DMS79 treated with DMSO at 0.1 percent for 48 hours (cell line): ENCODE results near the gene MCU.

Experiments
- DNase-seq: peaks from one replicate; lab custom pipeline; 2025; lab: John Stamatoyannopoulos, UW

The MCU gene

DNA sequence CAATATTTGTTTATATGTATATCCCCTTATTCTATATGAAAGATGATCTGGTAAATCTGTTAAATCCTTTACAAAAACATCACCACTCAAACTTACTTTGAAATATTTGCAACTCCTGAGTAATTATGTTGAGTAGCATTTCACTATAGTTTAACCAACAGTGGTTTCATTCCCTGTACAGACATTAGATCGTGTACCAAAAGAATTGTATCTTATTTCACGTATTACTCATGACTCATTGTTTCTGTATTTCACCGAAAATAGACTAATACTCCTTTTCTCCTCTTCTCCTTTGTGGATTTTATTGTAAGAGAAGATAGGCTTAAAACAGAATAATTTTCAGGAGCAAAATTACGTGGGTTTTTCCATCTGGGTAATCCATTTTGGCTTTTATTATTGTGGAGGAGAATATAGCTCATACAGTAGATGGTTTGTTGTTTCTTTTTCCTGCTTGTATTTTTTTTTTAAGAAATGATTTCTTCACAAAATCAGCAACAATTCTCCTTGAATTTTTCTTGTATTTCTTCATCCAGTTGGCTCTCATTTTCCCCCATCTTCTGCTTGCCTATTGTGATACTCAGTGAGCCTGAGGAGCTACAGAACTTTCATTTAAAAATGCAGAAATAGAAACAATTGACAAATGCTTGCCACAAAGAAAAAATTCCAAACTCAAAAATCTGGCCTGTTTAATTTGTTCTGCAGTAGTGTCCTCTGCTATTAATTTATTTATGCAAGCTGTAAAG is 111.0 kb downstream of the MCU start:
- DNase-seq = no peak

- peak; percentile 27 for DNase-seq
Observed at GRCh38 chr10:72808001-72808400, 116.1 kb downstream of the MCU start.

- no peak for DNase-seq
Observed at GRCh38 chr10:72809006-72809405, 117.1 kb downstream of the MCU start.

GRCh38 chr10:72810976-72811375 is 119.0 kb downstream of the MCU start:
- no peak for DNase-seq

DNA sequence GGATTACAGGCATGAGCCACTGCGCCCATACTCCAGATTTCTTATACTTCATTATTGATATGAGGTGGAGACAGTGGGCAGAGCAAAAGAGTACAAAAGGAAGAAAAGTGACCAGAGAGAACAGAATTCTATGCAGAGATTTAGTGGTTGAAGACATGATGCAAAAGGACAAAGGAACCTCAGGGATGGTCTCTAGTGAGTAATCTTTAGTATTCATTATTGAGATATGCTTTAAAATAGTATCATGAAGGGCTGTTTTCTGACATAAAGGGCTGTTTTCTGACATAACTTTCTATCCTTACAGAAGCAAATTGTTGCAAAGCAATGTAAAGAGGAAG is 120.4 kb downstream of the MCU start:
- no peak for DNase-seq

GRCh38 chr10:72812753-72813430 is 120.9 kb downstream of the MCU start:
- DNase-seq = no peak

GRCh38 chr10:72814099-72814790 is 122.3 kb downstream of the MCU start:
- no peak for DNase-seq

DNA sequence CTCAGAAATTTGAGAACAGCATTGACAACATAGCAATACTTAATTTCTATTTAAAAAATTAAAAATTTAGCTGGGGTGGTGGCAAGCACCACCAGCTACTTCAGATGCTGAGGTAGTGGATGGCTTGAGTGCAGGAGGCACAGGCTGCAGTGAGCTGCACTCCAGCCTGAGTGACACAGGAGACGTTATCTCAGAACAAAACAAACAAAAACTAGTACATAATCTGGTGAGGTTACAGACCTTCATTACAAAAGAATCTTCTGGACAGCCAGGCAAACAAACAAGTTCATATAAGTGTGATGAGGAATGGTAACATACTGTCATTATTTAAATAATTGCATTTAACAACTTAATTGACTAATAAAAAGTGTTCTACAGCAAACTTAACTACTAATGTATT is 124.6 kb downstream of the MCU start:
- no peak for DNase-seq

DNA sequence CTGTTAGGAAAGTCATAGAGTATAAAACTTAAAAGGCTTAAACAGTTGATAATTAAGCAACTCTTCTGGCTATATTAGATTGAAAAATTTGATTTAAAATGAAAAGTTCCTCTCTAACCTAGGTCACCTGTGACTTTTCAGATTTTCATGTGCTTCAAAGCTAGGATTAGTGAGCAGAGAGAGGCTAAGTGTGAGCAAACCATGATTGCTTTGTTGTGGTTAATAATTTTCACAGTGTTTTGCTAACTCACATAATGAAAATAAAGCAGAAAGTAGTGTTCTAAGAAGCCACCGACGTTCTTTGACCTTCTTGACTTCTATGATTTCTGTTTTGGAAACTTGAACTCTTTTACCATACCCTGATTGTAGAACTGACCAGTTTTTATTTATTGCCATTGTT is 126.1 kb downstream of the MCU start:
- DNase-seq = no peak

DNA sequence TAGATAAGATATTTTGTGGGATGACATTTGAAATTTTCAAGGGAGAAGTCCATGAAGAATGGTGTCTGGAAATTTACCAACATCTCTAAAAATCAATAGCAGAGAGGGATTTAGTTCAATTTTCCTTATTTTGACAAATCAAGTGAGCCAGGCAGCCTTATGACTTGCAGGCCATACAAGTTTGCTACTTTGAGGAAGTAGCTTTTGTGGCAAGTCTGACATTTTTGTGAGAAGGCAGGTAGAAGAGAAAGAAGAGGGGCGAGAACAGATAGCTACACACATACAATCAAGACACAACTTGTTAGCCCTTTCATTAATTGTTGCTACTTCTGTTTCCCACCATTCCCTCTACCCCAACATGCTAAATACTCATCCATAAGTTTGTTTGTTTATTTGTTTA is 127.1 kb downstream of the MCU start:
- no peak for DNase-seq

GRCh38 chr10:72821606-72822005 is 129.7 kb downstream of the MCU start:
- no peak for DNase-seq

- DNase-seq = no peak
Observed at GRCh38 chr10:72822342-72822986, 130.5 kb downstream of the MCU start.

DNA sequence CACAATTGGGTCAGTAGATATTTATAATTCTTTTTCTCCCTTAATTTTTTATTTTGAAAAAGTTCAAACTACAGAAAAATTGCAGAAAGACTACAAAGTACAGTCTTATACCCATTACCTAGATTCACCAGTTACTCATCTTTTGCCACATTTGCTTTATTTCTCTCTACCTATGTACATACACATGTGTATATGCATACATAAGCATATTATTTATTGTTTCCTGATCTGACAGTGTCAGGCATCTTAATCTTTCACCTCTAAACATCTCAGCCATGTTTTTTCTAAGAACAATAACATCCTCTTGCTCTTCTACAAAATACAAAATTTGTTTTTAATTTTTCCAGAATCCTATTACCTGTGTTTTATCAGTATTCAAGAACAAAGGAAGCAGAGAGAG is 133.2 kb downstream of the MCU start:
- DNase-seq = no peak

GRCh38 chr10:72826346-72826745 is 134.4 kb downstream of the MCU start:
- DNase-seq = no peak

GRCh38 chr10:72828294-72828693 is 136.4 kb downstream of the MCU start:
- no peak for DNase-seq

- no peak for DNase-seq
Observed at GRCh38 chr10:72830625-72831024, 138.7 kb downstream of the MCU start.

DNA sequence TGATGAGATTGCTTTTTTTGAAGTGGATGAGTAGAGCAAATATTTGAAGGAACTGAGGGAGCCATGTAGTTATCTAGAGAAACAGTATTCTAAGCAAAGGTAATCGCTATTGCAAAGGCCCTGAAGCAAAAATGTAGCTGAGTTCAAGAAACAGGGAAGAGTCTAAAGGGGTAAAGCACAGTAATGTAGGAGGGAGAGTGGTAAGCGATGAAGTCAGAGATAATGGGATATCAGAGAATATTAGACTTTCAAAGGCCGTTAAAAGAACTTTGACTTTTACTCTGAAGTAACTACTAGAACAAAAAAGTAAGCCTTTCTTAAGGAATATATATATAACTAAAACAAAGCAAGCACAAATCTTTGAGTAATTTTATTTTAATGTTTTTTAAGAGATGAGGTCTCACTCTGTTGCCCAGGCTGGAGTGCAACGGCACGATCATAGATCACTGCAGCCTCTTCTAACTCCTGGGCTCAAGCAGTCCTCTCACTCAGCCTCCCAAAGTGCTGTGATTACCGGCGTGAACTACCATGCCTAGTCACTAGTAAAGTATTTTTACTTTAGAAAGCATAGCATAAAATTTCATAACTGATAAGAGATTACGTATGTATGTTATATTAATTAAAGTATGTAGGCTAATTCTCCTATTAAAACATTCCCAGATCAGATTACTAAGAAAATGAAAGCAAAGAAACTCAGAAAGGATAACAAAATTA is 139.9 kb downstream of the MCU start:
- no peak for DNase-seq

DNA sequence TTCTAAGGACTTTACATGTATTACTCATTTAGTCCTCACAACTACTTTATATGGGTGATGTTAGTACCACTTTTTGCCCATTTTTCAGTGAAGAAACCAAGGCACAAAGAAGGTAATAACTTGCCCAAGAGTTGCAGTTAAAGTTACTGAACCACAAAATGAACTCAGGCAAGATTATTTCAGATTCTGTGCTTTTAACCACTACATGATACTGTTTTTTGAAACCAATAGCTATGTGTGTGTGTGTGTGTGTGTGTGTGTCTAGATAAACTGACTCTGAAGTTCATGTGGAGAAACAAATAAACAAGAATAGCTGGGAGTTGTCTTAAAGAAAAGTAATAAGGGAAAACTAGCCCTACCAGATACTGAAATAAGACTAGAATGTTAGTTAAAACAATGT is 140.8 kb downstream of the MCU start:
- no peak for DNase-seq

GRCh38 chr10:72834183-72834825 is 142.4 kb downstream of the MCU start:
- peak; percentile 11 for DNase-seq

DNA sequence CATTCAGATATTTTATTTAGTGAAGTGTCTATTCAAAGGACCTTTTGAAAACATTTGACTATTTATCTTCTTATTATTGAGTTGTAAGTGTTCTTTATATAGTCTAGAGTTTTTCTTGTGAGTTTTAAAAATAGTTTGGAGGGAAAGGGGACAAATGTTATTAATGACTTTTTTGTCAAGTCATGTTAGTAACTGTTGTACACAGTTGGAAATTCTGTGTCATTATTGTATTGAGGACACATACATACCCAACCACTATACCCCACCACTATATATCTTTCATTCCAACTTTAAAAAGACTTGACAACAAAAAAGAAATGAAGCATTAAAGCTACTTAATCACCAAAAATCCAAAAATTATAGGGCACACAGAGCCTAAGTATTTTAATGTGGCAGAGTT is 148.4 kb downstream of the MCU start:
- no peak for DNase-seq

DNA sequence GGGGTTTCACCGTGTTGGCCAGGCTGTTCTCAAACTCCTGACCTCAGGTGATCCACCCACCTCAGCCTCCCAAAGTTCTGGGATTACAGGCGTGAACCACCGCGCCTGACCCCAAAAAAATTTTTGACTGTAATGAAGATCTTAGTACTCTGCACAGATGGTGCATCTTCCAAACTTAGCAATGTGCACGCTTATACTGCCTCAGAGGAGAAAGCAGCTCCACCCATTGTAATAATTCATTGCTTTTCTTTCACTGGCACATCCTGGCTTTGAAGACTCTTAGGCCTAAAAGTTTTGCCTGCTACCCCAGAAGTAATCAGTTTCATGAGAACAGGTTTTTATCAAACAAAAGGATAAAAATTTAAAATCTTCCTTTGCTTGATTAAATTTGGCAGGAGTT is 149.5 kb downstream of the MCU start:
- DNase-seq = no peak

GRCh38 chr10:72842164-72842563 is 150.2 kb downstream of the MCU start:
- DNase-seq = no peak
